GM21526 (cell line): ENCODE data around the gene BUB1B.

Experiments used
- ATAC-seq: cut with Tn5 transposase; IDR thresholded peaks from one replicate; pipeline ENCODE4 v1.9.1; 2021; ENCODE audit warnings: moderate library complexity; ENCODE audit not compliant: unreplicated experiment, low FRiP score

The BUB1B gene

DNA sequence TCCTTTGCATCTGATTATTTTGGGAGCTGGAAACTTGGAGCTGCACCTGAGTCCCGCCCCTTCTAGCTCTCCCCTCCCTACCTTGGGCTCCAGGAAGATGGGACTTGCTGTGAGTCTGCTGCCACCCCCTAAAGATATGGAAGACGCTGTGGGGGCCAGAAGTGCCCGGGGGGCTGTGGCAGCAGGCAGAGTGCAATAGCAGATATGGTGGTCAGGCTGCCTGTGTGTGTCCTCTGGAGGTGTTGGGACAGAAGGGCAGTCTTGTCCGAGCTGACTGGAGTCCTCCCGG, 78.5 kb downstream of the BUB1B start:
- no peak for ATAC-seq

DNA sequence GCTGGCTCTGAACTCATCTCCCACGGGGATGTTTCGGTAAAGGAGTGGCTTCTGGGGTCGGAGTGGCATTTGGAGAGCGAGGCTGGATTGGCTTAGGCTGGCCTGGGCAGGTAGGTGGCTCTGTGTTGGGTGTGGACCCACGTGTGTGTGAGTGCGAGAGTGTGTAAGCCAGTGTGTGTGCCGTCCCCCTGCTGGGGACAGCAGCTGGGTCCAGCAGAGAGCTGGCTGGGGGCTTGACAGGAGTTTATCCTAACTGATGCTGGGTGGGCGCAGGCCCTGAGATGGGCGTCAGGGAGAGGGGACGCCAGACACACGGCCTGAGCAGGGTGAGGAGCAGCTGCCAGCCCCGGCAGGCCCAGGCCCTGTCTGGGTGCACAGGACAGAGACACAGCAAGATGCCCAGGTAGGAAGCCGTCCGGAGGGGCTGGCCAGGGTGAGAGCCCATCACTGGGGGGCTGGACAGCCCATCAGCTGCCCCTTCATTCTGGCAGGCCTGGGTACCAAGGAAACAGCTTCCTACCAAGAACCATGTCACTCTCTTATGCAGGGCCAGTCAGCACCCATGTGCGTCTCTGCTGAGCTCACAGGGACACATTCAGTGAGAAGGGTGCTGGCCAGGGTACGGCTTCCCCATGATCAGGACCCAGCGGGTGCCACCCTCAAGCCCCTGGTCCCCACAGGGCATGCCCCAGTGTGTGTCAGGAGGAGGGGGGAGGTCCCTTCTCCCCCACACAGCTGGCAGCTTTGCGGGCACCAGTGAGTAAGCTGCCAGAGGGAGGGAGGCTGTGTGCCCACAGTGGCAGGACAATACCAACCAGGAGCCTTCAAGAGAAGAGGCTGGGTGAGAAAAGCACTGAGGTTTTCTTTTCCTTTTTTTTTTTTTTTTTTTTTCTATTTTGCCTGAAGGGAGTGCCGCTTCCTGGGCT, 79.1 kb downstream of the BUB1B start:
- no peak for ATAC-seq

GRCh38 chr15:40240619-40241221, 79.9 kb downstream of the BUB1B start:
- ATAC-seq, result no peak

- no peak for ATAC-seq
Observed at GRCh38 chr15:40241269-40242212, 80.7 kb downstream of the BUB1B start.

DNA sequence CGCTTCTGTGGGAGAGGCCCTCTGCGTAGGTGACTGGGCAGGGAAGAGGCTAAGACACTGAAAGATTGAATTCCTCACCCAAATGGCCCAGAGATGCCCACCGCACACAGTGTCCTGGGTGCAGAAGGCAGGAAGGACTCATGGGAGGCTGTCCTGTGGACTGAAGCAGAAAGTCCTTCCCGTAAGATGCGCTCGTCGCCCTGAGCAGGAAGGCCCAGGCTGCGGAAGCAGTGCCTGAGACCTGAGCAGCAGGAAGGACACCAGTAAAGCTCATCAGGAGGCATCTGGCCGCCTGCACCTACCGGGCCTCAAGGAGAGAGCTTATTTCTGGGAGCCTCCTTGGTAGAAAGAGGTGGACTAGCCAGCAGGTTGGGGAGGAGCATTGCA, 81.3 kb downstream of the BUB1B start:
- no peak for ATAC-seq

DNA sequence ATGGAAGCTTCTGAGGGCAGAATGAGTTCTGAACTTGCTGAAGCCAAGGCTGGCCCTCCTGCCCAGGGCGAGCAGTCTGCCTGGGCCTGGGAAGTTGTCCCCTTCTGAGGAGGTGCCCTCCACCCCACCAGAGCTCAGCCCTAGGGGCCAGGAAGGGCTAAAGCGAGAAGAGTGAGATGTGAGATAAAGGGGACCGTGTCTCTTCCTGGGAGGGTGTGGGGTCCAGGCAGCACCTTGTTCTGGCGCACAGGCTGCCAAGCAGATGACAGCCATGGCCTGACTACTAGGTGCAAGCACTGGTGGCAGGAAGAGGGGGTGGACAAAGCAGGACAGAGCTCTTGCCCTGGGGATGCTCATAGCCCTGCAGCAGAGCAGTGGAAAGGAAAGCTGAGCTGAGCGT, 81.7 kb downstream of the BUB1B start:
- no peak for ATAC-seq

DNA sequence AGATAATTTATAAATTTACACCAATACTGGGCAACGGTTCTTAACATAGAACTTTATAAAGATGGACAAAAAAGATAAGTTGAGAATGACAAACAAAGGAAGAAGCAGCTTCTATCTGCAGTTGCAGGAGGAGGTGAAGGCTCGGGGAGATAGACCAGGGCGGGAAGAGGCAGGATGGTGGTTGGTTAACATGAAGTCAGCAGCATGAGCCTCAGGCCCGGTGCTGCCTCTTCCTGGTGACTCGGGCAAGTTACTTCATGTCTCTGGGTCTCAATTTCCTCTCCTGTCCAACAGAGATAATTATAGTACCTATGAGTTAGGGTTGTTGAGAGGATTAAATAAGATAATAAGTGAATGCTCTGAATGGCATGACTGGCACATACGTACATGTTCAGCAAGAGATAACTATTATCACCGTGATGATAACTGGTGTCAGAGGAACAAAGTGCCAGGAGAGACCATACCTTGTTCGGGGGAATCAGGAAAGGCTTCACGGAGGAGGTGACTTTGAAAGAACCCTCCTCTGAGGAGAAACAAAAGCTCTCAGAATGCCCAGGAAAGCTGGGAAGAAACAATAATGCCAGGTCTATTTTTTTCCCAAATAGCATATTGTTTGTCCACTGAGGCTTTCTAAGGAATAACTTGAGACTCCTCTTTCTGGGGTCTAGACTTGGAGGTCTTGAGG, 82.4 kb downstream of the BUB1B start:
- ATAC-seq, result no peak

DNA sequence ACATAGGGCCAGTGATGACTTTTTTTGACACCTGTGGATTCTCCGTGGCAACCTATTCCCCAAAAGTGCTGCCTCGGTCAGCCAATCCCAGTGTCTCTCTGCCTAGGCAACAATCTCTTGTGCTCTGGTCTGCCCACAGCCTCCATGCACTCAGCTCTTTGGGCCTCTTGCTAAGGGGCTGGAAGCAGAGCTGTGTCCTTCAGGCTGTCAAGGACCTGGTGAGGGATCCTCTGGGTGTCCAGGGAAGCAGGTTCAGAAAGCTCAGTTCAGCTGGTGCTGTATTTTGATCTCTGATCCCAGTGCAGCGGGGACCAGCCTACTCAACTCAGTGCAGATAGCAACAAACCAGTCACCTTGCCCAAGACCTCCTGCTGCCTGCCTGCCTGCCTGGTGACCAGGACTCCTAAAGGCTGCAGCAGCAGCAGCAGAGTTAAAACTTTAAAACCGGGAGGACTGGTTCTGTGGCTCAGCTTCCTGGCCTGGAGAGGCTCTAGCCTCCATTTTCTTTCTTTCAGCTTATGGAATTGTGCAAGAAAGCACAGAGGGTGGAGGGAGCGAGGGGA, 84.2 kb downstream of the BUB1B start:
- ATAC-seq, result no peak

DNA sequence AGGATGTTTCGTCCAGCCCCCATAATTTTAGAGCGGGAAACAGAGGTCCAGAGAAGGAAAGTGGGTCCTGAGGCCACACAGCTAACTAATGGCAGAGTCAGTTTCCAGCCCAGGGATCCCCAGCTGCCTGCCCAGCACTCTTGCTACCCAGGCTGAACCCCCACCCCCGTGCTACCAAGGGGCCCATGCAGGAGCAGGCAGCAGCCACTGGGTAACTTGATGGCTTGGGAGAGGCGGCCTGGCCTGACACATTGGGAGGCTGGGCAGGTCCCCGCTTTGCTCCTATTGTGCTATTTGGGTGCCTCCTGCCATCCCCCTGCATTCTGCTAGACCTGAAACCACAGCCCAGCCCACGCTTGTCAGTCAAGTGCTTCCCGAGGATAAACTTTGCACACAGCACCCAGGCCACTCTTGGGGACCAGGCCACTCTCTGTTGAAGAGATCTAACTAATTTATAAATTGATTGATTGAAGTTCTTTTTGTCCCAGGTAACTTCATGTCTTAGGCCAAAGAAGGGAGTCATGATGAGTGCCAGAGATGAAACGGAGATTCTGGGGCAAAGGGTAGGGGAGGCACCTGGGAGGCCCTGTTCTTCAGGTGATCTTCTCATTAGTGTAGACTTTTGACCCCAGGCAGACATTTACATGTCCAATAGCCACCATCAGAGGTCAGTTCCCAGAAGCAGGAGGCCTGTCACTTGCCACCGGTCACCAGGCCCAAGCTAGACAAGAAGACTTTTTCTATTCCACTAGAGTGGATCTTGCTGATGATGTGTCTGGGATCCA, 85.0 kb downstream of the BUB1B start:
- ATAC-seq, result no peak

DNA sequence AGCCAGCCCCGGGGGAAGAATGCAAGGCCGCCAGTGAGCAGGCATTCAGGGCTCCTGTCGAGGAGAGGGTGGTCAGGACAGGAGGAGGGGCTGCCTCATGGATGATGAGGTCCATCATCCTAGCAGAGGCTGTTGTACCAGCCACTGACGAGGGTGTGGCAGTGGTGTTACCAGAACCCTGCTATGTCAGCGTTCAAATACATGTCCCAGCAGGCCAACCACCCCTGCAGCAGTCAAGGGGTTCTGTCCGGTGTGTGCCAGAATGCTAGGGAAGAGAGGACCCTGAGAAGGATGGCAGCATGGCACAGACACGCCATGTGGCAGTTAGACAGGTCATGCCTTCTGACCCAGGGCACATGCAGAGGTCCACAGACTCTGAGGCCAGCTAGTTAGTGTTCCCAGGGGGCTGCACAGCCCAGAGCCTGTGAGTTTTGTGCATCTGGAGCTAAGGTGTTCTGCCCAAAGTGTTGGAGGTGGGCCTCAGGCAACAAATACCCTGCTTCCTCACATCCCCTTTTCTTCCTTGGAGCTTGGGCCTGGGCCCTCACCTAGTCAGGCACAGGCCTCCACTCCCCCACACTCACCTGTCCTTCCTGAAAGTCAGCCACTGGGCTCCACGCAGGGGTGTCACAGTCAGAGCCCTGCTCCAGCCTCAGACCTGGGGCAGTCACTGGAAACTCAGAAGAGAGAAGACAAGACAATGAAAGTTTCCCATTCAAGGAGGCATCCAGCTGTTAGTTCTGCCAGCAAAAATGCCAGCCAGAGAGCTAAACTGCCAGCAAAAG, 85.8 kb downstream of the BUB1B start:
- no peak for ATAC-seq

DNA sequence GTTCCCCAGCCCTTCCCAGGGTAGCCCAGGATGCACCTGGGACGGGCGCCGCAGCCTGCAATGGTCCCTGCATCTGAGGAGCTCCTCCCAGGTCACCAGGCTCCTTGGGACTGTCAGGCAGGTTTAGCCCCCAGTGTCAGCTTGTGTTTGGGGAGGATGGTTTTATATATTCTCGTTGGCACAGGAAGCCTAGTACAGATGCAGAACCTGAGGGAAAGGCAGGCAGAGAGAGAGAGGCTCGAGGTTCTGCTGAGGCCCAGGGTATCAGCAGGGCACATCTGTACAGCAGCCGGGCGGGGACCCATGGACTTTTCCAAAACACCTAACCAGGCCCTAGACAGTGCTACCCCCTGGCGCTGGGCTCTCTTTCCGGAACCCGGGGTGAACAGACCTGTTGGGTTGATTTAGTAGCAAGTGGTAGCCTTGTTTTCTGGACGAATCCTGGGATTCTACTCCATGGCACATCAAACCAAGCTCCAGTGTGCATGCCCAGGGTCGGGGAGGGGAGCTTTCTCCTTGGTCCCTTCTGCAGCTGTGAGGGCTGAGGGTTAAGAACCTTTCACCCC, 86.6 kb downstream of the BUB1B start:
- ATAC-seq, result no peak

GRCh38 chr15:40248006-40248783, 87.3 kb downstream of the BUB1B start:
- no peak for ATAC-seq

DNA sequence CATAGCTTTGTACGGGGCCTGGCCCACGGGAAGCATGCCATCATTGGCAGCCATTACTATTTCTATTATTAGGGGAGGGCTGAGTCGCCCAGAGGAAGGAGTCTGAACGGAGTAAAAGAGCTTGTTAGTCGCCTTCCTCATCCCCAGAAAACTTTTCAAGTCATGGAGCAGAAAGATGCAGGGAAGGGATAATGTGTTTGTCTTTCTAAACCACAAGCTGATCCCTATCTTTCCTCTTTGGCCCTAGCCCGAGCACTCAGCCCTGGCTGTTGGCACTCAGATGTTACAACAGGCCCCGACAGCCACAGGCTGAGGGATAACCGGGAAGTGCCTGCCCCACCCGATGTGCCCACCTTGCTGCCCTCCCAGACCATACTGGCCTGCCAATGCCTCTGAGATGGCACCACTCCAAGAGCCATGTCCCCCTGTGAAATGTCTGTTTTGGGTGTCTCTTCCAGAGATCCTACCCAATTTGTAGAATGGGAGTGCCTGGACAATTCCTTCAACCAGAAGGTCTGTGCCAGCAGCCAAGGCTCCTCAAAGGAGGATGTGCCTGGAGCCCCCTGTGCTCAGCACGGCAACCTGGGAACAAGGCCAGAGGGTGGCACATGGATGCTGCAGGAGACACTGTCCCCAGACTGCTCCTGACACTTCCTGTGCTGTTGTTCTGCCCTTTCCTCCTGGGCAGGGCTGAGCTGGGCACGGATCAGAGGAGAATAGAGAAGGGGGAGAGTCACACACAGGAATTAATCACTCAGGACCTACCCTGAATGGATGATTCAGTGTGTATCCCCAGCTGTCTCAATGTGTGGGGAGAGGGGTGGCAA, 88.8 kb downstream of the BUB1B start:
- no peak for ATAC-seq

DNA sequence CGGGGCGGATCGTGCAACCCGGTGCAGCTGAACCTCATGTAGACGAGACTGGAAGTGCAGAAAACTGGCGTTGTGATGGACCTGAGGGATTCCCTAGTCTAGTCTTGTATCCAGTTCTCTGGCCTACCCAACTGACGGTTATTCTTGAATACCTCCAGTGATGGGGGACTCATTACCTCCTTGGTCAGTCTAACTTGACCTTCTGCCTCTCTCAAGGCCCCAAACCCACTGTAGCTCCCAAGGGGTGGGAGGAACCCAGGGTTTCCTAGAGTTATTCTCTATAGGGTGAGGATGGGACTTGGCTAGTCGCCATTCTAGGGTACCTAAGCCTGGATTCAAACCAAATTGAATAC, 89.4 kb downstream of the BUB1B start:
- ATAC-seq, result no peak

DNA sequence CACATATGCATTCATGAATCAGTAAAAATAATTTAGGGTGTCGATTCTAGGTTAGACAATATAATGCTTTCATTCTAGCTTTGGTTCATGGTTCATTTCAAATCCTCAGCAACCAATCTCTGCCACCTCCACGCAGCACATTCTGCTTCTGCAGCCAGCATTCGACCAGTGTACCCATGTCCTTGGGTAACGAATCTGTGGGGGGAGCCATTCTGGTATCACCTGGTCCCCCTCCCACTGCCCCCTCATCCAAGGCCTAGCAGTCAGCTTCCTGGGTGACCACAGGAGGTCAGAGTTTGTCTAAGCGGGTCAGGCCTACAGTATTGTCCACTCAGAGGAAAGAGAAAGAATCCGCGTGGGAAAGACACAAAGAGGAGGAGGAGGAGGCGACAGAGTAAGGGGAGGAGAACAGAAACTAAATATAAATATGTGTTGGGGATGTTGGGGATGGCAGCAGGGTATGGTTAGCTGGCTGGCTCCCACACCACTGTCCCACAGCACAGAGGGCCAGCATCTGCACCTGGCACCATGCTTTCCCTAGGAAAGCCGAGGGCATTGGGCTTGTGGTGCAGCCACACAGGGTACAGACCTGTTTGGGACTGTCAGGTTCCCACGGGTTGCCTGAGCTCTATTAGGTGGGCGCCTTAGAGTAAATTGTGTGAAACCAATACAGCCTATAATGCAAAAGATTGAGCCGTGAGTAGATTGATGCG, 90.1 kb downstream of the BUB1B start:
- ATAC-seq, result no peak

DNA sequence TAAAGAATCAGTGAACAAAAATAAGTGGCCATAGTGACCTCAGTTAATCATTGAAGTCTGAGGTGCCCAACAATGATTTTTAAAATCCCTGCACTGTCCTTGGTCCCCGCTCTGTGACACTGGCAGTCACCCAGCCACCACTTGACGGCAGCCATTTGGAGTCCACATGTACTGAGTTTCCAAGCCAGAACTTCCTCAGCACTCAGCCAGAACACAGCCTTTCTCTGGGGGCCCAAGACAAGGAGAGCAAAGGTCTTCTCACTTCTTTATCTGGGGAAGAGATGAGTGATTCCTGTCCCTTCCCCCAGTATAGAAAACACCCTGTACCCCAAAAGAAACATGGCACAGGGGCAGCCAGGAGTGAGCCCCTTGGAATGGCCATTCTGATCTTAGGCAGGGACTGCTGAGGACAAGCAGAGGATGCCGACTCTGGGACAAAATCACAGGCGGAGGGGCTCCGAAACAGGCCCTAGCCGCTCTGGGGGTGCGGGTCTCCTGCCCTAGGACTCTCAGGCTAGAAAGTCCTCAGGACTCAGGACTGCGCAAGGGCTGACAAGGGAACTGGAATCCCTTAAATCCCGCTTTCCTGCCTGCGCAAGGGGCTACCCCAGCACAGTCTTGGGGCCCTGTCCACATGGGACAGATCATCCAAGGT, 90.7 kb downstream of the BUB1B start:
- no peak for ATAC-seq
